GM21576 (cell line): ENCODE data around the gene ANKHD1.
"Not testable (repeated sequence)": the region's sequence is repeated elsewhere in the genome, so short reads cannot be mapped to it uniquely, and the experiment has no call there.

Experiments used
- ATAC-seq: cut with Tn5 transposase; IDR thresholded peaks from one replicate; pipeline ENCODE4 v1.9.1; 2021; ENCODE audit warnings: mild to moderate bottlenecking, moderate library complexity; ENCODE audit not compliant: unreplicated experiment

ANKHD1 gene

GRCh38 chr5:140418862-140419520 lies 17.4 kb downstream of the ANKHD1 start:
- no peak for ATAC-seq

- no peak for ATAC-seq
Measured at GRCh38 chr5:140420226-140420570, 18.6 kb downstream of the ANKHD1 start.

GRCh38 chr5:140420665-140421361 lies 19.2 kb downstream of the ANKHD1 start:
- no peak for ATAC-seq

- ATAC-seq, result not testable (repeated sequence)
Measured at GRCh38 chr5:140421375-140421774, 19.7 kb downstream of the ANKHD1 start.

GRCh38 chr5:140423609-140424008 lies 22.0 kb downstream of the ANKHD1 start:
- ATAC-seq, result no peak

GRCh38 chr5:140424135-140424534 lies 22.5 kb downstream of the ANKHD1 start:
- ATAC-seq, result no peak

- ATAC-seq, result not testable (repeated sequence)
Measured at GRCh38 chr5:140427726-140428125, 26.1 kb downstream of the ANKHD1 start.

GRCh38 chr5:140429724-140430123 lies 28.1 kb downstream of the ANKHD1 start:
- ATAC-seq, result no peak

- no peak for ATAC-seq
Measured at GRCh38 chr5:140432212-140432611, 30.6 kb downstream of the ANKHD1 start.

- no peak for ATAC-seq
Measured at GRCh38 chr5:140432916-140433315, 31.3 kb downstream of the ANKHD1 start.

GRCh38 chr5:140457368-140457767 lies 55.7 kb downstream of the ANKHD1 start:
- not testable (repeated sequence) for ATAC-seq

GRCh38 chr5:140466981-140467742 lies 65.5 kb downstream of the ANKHD1 start:
- ATAC-seq, result no peak

GRCh38 chr5:140468188-140468587 lies 66.6 kb downstream of the ANKHD1 start:
- ATAC-seq, result no peak

GRCh38 chr5:140469259-140469658 lies 67.6 kb downstream of the ANKHD1 start:
- ATAC-seq, result no peak

- ATAC-seq, result no peak
Measured at GRCh38 chr5:140480310-140481014, 78.8 kb downstream of the ANKHD1 start.

GRCh38 chr5:140481758-140482157 lies 80.1 kb downstream of the ANKHD1 start:
- no peak for ATAC-seq

- no peak for ATAC-seq
Measured at GRCh38 chr5:140483055-140483454, 81.4 kb downstream of the ANKHD1 start.

- ATAC-seq, result not testable (repeated sequence)
Measured at GRCh38 chr5:140488141-140488540, 86.5 kb downstream of the ANKHD1 start.

- no peak for ATAC-seq
Measured at GRCh38 chr5:140488914-140489313, 87.3 kb downstream of the ANKHD1 start.

GRCh38 chr5:140497897-140498296 lies 96.3 kb downstream of the ANKHD1 start:
- no peak for ATAC-seq

GRCh38 chr5:140498591-140498990 lies 97.0 kb downstream of the ANKHD1 start:
- ATAC-seq, result no peak
